DOHH2 (cell line): ENCODE results near the gene PCDHB7.
"Not testable (repeated sequence)": the region's sequence is repeated elsewhere in the genome, so short reads cannot be mapped to it uniquely, and the experiment has no call there.

Experiments
- H3F3A ChIP-seq: fragments of 200-600 bp; sonication (generic), shearing (Covaris generic); 2 replicates; pipeline ENCODE4 v1.6.0; 2016; ENCODE audit warnings: antibody characterized with exemption, mild to moderate bottlenecking; ENCODE audit not compliant: control insufficient read depth, insufficient read depth
- H3K27ac ChIP-seq: fragments of 200-600 bp; sonication (generic); 2 replicates; pipeline ENCODE4 v1.5.1; 2014; ENCODE audit warnings: low read depth, mild to moderate bottlenecking, low read length, moderate library complexity
- H3K27me3 ChIP-seq: fragments of 200-600 bp; sonication (generic); 2 replicates; pipeline ENCODE4 v1.6.1; 2014; ENCODE audit warnings: mild to moderate bottlenecking, low read length, mixed read lengths; ENCODE audit not compliant: control insufficient read depth
- H3K36me3 ChIP-seq: fragments of 200-600 bp; sonication (generic); 2 replicates; pipeline ENCODE4 v1.6.1; 2014; ENCODE audit warnings: mild to moderate bottlenecking, low read length, moderate library complexity, mixed read lengths; ENCODE audit not compliant: control insufficient read depth
- H3K4me1 ChIP-seq: fragments of 200-600 bp; sonication (generic); 2 replicates; pipeline ENCODE4 v1.6.1; 2014; ENCODE audit warnings: mild to moderate bottlenecking, low read length, mixed read lengths; ENCODE audit not compliant: control insufficient read depth
- H3K4me2 ChIP-seq: fragments of 200-600 bp; sonication (generic); 2 replicates; pipeline ENCODE4 v1.6.0; 2014; ENCODE audit warnings: mild to moderate bottlenecking, low read length, moderate library complexity
- H3K4me3 ChIP-seq: fragments of 200-600 bp; sonication (generic); 2 replicates; pipeline ENCODE4 v1.5.1; 2014; ENCODE audit warnings: mild to moderate bottlenecking, low read length, mixed read lengths
- H3K79me2 ChIP-seq: fragments of 200-600 bp; sonication (generic); 2 replicates; pipeline ENCODE4 v1.6.1; 2014; ENCODE audit warnings: mild to moderate bottlenecking, low read length, mixed read lengths; ENCODE audit not compliant: control insufficient read depth
- H3K9me2 ChIP-seq: fragments of 200-600 bp; sonication (generic); replicated peaks from 2 replicates; pipeline ENCODE4 v1.6.1; 2014; ENCODE audit warnings: mild to moderate bottlenecking, low read length, mixed read lengths; ENCODE audit not compliant: control insufficient read depth
- H3K9me3 ChIP-seq: fragments of 200-600 bp; sonication (generic); 2 replicates; pipeline ENCODE4 v1.6.1; 2014; ENCODE audit warnings: antibody characterized with exemption, low read length, mixed read lengths; ENCODE audit not compliant: control insufficient read depth, insufficient read depth
- H4K20me1 ChIP-seq: fragments of 200-600 bp; sonication (generic); 2 replicates; pipeline ENCODE4 v1.6.0; 2014; ENCODE audit warnings: low read depth, mild to moderate bottlenecking, antibody characterized with exemption, low read length, moderate library complexity; ENCODE audit not compliant: control insufficient read depth, insufficient read depth
- CTCF ChIP-seq: fragments of 200-600 bp; sonication (generic); IDR thresholded peaks from one replicate; pipeline ENCODE4 v1.5.1; 2014; ENCODE audit warnings: antibody characterized with exemption, mild to moderate bottlenecking, low read depth, low read length; ENCODE audit not compliant: poor library complexity, severe bottlenecking
- EZH2phosphoT487 ChIP-seq: fragments of 200-600 bp; sonication (generic); IDR thresholded peaks from 2 replicates; pipeline ENCODE4 v1.6.1; 2017; ENCODE audit warnings: borderline replicate concordance, mild to moderate bottlenecking, antibody characterized with exemption, low read length, moderate library complexity, mixed read lengths

PCDHB7 gene

DNA sequence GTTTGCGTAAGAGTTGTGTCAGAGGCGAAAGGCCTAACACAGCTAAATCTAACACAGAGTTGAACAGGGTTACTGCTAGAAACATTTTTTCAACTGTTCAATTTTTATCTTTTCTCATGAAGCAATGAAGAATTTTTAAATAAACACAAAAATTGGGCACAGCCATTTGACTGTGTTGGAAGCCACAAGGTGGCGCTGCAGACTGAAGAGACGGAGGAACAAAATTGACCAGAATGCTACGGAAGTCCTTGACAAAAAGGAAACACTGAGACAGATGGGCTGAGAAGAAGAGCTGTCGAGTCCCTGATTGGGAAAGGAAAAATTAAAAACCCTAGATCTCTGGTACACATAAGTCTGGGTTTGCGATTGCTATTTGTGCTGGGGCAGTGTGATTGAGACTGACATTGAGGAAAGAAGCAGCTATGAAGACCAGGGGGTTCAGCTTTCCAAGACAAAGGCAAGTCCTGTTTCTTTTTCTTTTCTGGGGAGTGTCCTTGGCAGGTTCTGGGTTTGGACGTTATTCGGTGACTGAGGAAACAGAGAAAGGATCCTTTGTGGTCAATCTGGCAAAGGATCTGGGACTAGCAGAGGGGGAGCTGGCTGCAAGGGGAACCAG lies 14.6 kb downstream of the PCDHB7 start, which contains the start of gene PCDHB9:
TSS of gene PCDHB9 (plus strand) at position 265 of the 616 bp plus-strand sequence. CDS start at position 423, 158 bp downstream.
- H3K27ac ChIP-seq = no peak within 1 kb of the TSS
- 0 out of 2 replicates have a peak, but pooled peaks cover 3% of the 10 kb centered on the region for H3K4me1 ChIP-seq
- TF ChIP-seq CTCF (peak; percentile 94), EZH2phosphoT487 (no peak)
- H3K27me3 ChIP-seq = no peaks in the 10 kb centered on the region
- no peaks in the 10 kb centered on the region for H3K9me3 ChIP-seq
- peak within 1 kb of the TSS; percentile 54 for H3K4me3 ChIP-seq
- H3K9me2 ChIP-seq = no peaks in the 10 kb centered on the region
- no peaks in the 10 kb centered on the region for H4K20me1 ChIP-seq
- peak within 1 kb of the TSS; percentile 62 for H3K4me2 ChIP-seq
- H3K79me2 ChIP-seq = no peaks in the 10 kb centered on the region
- H3F3A ChIP-seq = no peaks in the 10 kb centered on the region
- H3K36me3 ChIP-seq = no peaks in the 10 kb centered on the region

GRCh38 chr5:141188682-141189081 lies 16.2 kb downstream of the PCDHB7 start:
- H3K9me3 ChIP-seq, H3K27ac ChIP-seq, H3K4me3 ChIP-seq, H4K20me1 ChIP-seq, H3K4me1 ChIP-seq, H3K4me2 ChIP-seq, H3K79me2 ChIP-seq, H3F3A ChIP-seq, H3K9me2 ChIP-seq, H3K27me3 ChIP-seq, H3K36me3 ChIP-seq: not testable (repeated sequence)

DNA sequence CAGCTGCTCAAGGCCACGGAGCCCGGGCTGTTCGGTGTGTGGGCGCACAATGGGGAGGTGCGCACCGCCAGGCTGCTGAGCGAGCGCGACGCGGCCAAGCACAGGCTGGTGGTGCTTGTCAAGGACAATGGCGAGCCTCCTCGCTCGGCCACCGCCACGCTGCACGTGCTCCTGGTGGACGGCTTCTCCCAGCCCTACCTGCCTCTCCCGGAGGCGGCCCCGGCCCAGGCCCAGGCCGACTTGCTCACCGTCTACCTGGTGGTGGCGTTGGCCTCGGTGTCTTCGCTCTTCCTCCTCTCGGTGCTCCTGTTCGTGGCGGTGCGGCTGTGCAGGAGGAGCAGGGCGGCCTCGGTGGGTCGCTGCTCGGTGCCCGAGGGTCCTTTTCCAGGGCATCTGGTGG lies 16.7 kb downstream of the PCDHB7 start:
- H3K4me1 ChIP-seq, H3K27ac ChIP-seq, H3K27me3 ChIP-seq: not testable (repeated sequence)

GRCh38 chr5:141192110-141192725 lies 19.8 kb downstream of the PCDHB7 start, which contains the start of gene PCDHB10:
Gene PCDHB10, plus strand, starts transcription at chr5:141192353. Its CDS starts 200 bp downstream, at chr5:141192553.
- no peaks in the 10 kb centered on the region for H3K79me2 ChIP-seq
- H3K9me3 ChIP-seq = no peaks in the 10 kb centered on the region; the same call in 1 of the 2 replicates
- H3K9me2 ChIP-seq = no peaks in the 10 kb centered on the region
- H3K27ac ChIP-seq = no peak within 1 kb of the TSS
- no peak within 1 kb of the TSS for H3K4me2 ChIP-seq
- no peaks in the 10 kb centered on the region for H3K4me1 ChIP-seq
- H3K4me3 ChIP-seq = no peak within 1 kb of the TSS
- peak; percentile 89 for TF ChIP-seq CTCF
- TF ChIP-seq EZH2phosphoT487 = no peak
- H3K36me3 ChIP-seq = no peaks in the 10 kb centered on the region
- H3K27me3 ChIP-seq = no peaks in the 10 kb centered on the region
- H4K20me1 ChIP-seq = no peaks in the 10 kb centered on the region
- no peaks in the 10 kb centered on the region; the same call in 1 of the 2 replicates for H3F3A ChIP-seq

More for the DNA sequence above, 16.7 kb downstream of the PCDHB7 start:
- not testable (repeated sequence) for H3K4me2 ChIP-seq, H3K9me2 ChIP-seq, H4K20me1 ChIP-seq, H3F3A ChIP-seq, H3K79me2 ChIP-seq, H3K4me3 ChIP-seq, H3K36me3 ChIP-seq, H3K9me3 ChIP-seq

- not testable (repeated sequence) for H3K27me3 ChIP-seq, H3K4me3 ChIP-seq, H3K4me1 ChIP-seq, H3F3A ChIP-seq, H3K9me3 ChIP-seq, H3K79me2 ChIP-seq, H3K36me3 ChIP-seq, H3K27ac ChIP-seq, H3K4me2 ChIP-seq, H4K20me1 ChIP-seq, H3K9me2 ChIP-seq
Measured at GRCh38 chr5:141194332-141194731, 21.9 kb downstream of the PCDHB7 start.
